ENCODE measurements around the gene CPSF4L. TPM values are rescaled to one million over a fixed set of nuclear protein-coding genes. Genes with fewer than 3 reads are reported as not detected.

CPSF4L gene
- total and polyA plus RNA-seq, 2 of the 13 experiments (the other 11 are each of a cell fraction or from before 2014, with no cell fraction given) = 0.73 to 1.6 TPM

DNA sequence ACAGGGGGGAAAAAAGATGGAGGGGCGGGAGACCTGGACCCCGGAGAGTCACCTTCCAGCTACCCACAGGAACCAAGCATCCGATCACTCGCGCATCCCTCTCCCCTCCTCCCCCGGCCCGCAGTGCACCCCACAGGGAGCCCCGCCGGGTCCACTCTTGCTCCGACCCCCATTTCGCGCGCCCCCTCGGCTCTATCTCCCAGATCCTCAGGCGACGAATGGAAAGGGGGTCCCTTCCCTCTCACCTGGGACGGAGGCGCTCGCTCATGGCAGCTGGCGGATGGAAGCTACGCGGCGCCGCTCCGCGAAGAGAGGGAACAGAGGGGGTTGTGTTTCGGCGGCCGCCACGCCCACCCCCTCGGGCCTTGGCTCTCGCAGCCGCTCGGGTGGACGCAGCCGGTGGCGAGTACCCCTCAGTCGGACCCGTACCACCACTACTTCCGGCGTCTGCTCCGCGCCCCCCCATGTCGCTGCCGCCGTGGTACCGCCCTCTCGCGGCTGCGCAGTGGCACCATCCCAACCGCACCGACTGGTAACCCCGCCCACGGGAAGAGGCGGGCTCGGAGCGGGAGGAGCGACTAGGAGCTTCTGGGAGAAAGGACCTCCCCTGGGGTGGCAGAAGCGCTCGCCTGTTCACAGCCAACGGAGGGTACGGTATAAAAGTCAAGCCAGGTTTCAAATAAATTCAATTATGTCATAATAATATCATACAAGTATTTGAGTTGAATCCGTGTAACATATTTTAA, 29.7 kb downstream of the CPSF4L start (continued):
- TF ChIP-seq ZNF749 (CRISPR knock-in tag; IDR thresholded peaks at IDR 0.05; ENCODE audit: borderline replicate concordance) (no peak; the same call in 1 of the 2 replicates), ZNF652 (CRISPR knock-in tag; IDR thresholded peaks at IDR 0.05; ENCODE audit: borderline replicate concordance, low read depth) (no peak), HOXD1 (CRISPR knock-in tag; IDR thresholded peaks at IDR 0.05) (peak; percentile 78; the same call in 1 of the 2 replicates), FOXA3 (CRISPR knock-in tag; IDR thresholded peaks at IDR 0.05) (peak; percentile 53), ZFX (CRISPR knock-in tag; IDR thresholded peaks at IDR 0.05; ENCODE audit: low read depth) (peak; percentile 78), HOMEZ (CRISPR knock-in tag; IDR thresholded peaks at IDR 0.05; ENCODE audit: low read depth) (peak; percentile 47; the same call in 1 of the 2 replicates), ZNF160 (CRISPR knock-in tag; IDR thresholded peaks at IDR 0.05) (peak; percentile 82; the same call in 1 of the 2 replicates), ZNF773 (CRISPR knock-in tag; IDR thresholded peaks at IDR 0.05; ENCODE audit: borderline replicate concordance) (peak; percentile 75; the same call in 1 of the 2 replicates), ZNF614 (CRISPR knock-in tag; IDR thresholded peaks at IDR 0.05; ENCODE audit: borderline replicate concordance) (0 out of 2 replicates have a peak, but pooled peaks have one; percentile 43), NFKB2 (CRISPR knock-in tag; IDR thresholded peaks at IDR 0.05; ENCODE audit: borderline replicate concordance) (peak; percentile 87; the same call in 1 of the 2 replicates), NFYC (CRISPR knock-in tag; IDR thresholded peaks at IDR 0.05) (peak; percentile 17; the same call in 1 of the 2 replicates), ZNF839 (CRISPR knock-in tag; IDR thresholded peaks at IDR 0.05; ENCODE audit: borderline replicate concordance) (0 out of 2 replicates have a peak, but pooled peaks have one; percentile 27), KDM6A (CRISPR knock-in tag; IDR thresholded peaks at IDR 0.05; ENCODE audit: low read depth) (no peak), RCOR2 (CRISPR knock-in tag; IDR thresholded peaks at IDR 0.05) (no peak), SP5 (CRISPR knock-in tag; IDR thresholded peaks at IDR 0.05; ENCODE audit: borderline replicate concordance, low read depth) (no peak; the same call in 1 of the 2 replicates), KLF13 (CRISPR knock-in tag; IDR thresholded peaks at IDR 0.05) (peak; percentile 75), ZNF510 (CRISPR knock-in tag; IDR thresholded peaks at IDR 0.05; ENCODE audit: low read depth) (peak; percentile 81), HNRNPLL (IDR thresholded peaks at IDR 0.05; ENCODE audit: low read depth, low read length, poor library complexity, severe bottlenecking) (peak; percentile 78)
- TF ChIP-seq, protein P1, sequence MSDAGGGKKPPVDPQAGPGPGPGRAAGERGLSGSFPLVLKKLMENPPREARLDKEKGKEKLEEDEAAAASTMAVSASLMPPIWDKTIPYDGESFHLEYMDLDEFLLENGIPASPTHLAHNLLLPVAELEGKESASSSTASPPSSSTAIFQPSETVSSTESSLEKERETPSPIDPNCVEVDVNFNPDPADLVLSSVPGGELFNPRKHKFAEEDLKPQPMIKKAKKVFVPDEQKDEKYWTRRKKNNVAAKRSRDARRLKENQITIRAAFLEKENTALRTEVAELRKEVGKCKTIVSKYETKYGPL (CRISPR knock-in tag; IDR thresholded peaks at IDR 0.05) = no peak
- TF ChIP-seq, protein P2, sequence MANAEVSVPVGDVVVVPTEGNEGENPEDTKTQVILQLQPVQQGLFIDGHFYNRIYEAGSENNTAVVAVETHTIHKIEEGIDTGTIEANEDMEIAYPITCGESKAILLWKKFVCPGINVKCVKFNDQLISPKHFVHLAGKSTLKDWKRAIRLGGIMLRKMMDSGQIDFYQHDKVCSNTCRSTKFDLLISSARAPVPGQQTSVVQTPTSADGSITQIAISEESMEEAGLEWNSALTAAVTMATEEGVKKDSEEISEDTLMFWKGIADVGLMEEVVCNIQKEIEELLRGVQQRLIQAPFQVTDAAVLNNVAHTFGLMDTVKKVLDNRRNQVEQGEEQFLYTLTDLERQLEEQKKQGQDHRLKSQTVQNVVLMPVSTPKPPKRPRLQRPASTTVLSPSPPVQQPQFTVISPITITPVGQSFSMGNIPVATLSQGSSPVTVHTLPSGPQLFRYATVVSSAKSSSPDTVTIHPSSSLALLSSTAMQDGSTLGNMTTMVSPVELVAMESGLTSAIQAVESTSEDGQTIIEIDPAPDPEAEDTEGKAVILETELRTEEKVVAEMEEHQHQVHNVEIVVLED (CRISPR knock-in tag; IDR thresholded peaks at IDR 0.05; ENCODE audit: borderline replicate concordance) = peak; percentile 92
- TF ChIP-seq, protein P3, sequence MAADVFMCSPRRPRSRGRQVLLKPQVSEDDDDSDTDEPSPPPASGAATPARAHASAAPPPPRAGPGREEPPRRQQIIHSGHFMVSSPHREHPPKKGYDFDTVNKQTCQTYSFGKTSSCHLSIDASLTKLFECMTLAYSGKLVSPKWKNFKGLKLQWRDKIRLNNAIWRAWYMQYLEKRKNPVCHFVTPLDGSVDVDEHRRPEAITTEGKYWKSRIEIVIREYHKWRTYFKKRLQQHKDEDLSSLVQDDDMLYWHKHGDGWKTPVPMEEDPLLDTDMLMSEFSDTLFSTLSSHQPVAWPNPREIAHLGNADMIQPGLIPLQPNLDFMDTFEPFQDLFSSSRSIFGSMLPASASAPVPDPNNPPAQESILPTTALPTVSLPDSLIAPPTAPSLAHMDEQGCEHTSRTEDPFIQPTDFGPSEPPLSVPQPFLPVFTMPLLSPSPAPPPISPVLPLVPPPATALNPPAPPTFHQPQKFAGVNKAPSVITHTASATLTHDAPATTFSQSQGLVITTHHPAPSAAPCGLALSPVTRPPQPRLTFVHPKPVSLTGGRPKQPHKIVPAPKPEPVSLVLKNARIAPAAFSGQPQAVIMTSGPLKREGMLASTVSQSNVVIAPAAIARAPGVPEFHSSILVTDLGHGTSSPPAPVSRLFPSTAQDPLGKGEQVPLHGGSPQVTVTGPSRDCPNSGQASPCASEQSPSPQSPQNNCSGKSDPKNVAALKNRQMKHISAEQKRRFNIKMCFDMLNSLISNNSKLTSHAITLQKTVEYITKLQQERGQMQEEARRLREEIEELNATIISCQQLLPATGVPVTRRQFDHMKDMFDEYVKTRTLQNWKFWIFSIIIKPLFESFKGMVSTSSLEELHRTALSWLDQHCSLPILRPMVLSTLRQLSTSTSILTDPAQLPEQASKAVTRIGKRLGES (CRISPR knock-in tag; IDR thresholded peaks at IDR 0.05; ENCODE audit: borderline replicate concordance) = no peak

All from HepG2 (cell line).